Measurements from ENCODE around the gene RABAC1. TPM values are rescaled to one million over a fixed set of nuclear protein-coding genes. Genes with fewer than 3 reads are reported as not detected.

RABAC1 gene
- total and polyA plus RNA-seq, 10 of the 15 experiments (the other 5 are each of a cell fraction or from before 2014, with no cell fraction given), result 10.9 to 115 (median 49.2) TPM

DNA sequence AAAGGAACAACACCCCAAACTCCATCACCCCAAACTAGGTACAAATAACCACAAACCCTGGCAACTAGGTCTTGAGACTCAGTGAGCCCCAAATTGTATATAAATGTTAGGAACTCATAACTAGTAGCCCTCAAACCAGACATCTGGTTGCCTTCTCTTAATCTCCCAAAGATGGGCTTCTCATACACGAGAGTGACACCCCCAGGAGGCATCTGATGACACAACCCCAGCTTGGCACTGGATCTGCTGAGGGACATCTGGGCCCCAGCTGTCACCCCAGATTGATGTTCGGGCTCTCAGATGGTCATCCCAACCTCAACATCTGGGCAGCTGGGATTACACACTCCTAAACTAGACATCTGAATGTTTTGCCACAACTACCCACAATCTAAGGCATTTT lies 14.8 kb downstream of the RABAC1 start (continued):
- peak; percentile 65; the same call in 1 of the 2 replicates for TF ChIP-seq TCF3 (IDR thresholded peaks at IDR 0.05; ENCODE audit: borderline replicate concordance, insufficient read depth, low read depth, low read length)
- TF ChIP-seq, protein P1, sequence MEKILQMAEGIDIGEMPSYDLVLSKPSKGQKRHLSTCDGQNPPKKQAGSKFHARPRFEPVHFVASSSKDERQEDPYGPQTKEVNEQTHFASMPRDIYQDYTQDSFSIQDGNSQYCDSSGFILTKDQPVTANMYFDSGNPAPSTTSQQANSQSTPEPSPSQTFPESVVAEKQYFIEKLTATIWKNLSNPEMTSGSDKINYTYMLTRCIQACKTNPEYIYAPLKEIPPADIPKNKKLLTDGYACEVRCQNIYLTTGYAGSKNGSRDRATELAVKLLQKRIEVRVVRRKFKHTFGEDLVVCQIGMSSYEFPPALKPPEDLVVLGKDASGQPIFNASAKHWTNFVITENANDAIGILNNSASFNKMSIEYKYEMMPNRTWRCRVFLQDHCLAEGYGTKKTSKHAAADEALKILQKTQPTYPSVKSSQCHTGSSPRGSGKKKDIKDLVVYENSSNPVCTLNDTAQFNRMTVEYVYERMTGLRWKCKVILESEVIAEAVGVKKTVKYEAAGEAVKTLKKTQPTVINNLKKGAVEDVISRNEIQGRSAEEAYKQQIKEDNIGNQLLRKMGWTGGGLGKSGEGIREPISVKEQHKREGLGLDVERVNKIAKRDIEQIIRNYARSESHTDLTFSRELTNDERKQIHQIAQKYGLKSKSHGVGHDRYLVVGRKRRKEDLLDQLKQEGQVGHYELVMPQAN (conservative IDR thresholded peaks at IDR 0.05), result no peak
- TF ChIP-seq BCL11A (IDR thresholded peaks at IDR 0.05; ENCODE audit: low read depth, low read length), result no peak
- TF ChIP-seq, protein P2, sequence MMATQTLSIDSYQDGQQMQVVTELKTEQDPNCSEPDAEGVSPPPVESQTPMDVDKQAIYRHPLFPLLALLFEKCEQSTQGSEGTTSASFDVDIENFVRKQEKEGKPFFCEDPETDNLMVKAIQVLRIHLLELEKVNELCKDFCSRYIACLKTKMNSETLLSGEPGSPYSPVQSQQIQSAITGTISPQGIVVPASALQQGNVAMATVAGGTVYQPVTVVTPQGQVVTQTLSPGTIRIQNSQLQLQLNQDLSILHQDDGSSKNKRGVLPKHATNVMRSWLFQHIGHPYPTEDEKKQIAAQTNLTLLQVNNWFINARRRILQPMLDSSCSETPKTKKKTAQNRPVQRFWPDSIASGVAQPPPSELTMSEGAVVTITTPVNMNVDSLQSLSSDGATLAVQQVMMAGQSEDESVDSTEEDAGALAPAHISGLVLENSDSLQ (IDR thresholded peaks at IDR 0.05), result peak; percentile 64; the same call in 1 of the 2 replicates
- TF ChIP-seq, protein P3, sequence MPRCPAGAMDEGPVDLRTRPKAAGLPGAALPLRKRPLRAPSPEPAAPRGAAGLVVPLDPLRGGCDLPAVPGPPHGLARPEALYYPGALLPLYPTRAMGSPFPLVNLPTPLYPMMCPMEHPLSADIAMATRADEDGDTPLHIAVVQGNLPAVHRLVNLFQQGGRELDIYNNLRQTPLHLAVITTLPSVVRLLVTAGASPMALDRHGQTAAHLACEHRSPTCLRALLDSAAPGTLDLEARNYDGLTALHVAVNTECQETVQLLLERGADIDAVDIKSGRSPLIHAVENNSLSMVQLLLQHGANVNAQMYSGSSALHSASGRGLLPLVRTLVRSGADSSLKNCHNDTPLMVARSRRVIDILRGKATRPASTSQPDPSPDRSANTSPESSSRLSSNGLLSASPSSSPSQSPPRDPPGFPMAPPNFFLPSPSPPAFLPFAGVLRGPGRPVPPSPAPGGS (IDR thresholded peaks at IDR 0.05; ENCODE audit: borderline replicate concordance, insufficient read depth, low read depth, low read length, poor library complexity, severe bottlenecking), result no peak
- 0 out of 2 replicates have a peak, but pooled peaks have one; percentile 49 for TF ChIP-seq EZH2 (IDR thresholded peaks at IDR 0.05; ENCODE audit: borderline replicate concordance, control insufficient read depth, low read depth, low read length)
- no peak for TF ChIP-seq SMC3 (IDR thresholded peaks at IDR 0.05; ENCODE audit: borderline replicate concordance, low read length)
- TF ChIP-seq CBFB (IDR thresholded peaks at IDR 0.05; ENCODE audit: low read depth), result no peak
- TF ChIP-seq ZZZ3 (IDR thresholded peaks at IDR 0.05; ENCODE audit: control insufficient read depth, insufficient read length, low read depth), result no peak
- peak; percentile 91 for TF ChIP-seq TCF12 (IDR thresholded peaks at IDR 0.05; ENCODE audit: low read depth, low read length)
